ENCODE measurements around the gene LYRM1. TPM values are rescaled to one million over a fixed set of nuclear protein-coding genes. Genes with fewer than 3 reads are reported as not detected.

The LYRM1 gene
- total RNA-seq, 2 experiments from 2014 or later: 13.3 to 14.0 TPM

GRCh38 chr16:20956319-20956718 is 55.7 kb downstream of the LYRM1 start:
- ChIA-PET POLR2A (no interaction called here), CTCF (no interaction called here)
- Mint-ChIP-seq H3K27ac (no peak overlapping the region), H3K4me3 (no peak overlapping the region), H3K36me3 (ENCODE audit: low read depth) (no peaks in the 10 kb centered on the region), H3K27me3 (no peaks in the 10 kb centered on the region), H3K4me1 (ENCODE audit: low read depth) (no peaks in the 10 kb centered on the region), H3K9me3 (no peaks in the 10 kb centered on the region)
- DNase-seq (no peak), ATAC-seq (ENCODE audit: poor library complexity) (no peak)
- no peak overlapping the region for H3K4me3 ChIP-seq (ENCODE audit: low read length)
- H3K4me1 ChIP-seq (ENCODE audit: insufficient read depth, low read length): no peaks in the 10 kb centered on the region
- intact Hi-C loops (cut with DNase I, micrococcal nuclease): no loop called here
- no peak overlapping the region for H3K27ac ChIP-seq (ENCODE audit: low read depth in 1 of 2, low read length in 2 of 2)
- TF ChIP-seq CTCF (IDR thresholded peaks at IDR 0.05): no peak
- no peaks in the 10 kb centered on the region for H3K9me3 ChIP-seq (ENCODE audit: control insufficient read depth in 1 of 2, insufficient read depth in 1 of 2, low read length in 2 of 2)
- H3K27me3 ChIP-seq (ENCODE audit: control insufficient read depth in 1 of 2, insufficient read depth in 2 of 2, low read length in 2 of 2): no peaks in the 10 kb centered on the region
- H3K36me3 ChIP-seq (ENCODE audit: insufficient read depth, low read length): no peaks in the 10 kb centered on the region

- Histone ChIP-seq H3K36me3 (ENCODE audit: insufficient read depth, low read length) (no peaks in the 10 kb centered on the region), H3K27me3 (ENCODE audit: control insufficient read depth in 1 of 2, insufficient read depth in 2 of 2, low read length in 2 of 2) (no peaks in the 10 kb centered on the region), H3K4me3 (ENCODE audit: low read length) (no peak overlapping the region), H3K4me1 (ENCODE audit: insufficient read depth, low read length) (no peaks in the 10 kb centered on the region), H3K27ac (ENCODE audit: low read depth in 1 of 2, low read length in 2 of 2) (no peak overlapping the region), H3K9me3 (ENCODE audit: control insufficient read depth in 1 of 2, insufficient read depth in 1 of 2, low read length in 2 of 2) (no peaks in the 10 kb centered on the region)
- Mint-ChIP-seq H3K27ac (no peak overlapping the region), H3K27me3 (no peaks in the 10 kb centered on the region), H3K4me1 (ENCODE audit: low read depth) (no peaks in the 10 kb centered on the region), H3K36me3 (ENCODE audit: low read depth) (no peaks in the 10 kb centered on the region), H3K9me3 (no peaks in the 10 kb centered on the region), H3K4me3 (no peak overlapping the region)
- intact Hi-C loops (cut with DNase I, micrococcal nuclease): no loop called here
- no peak for TF ChIP-seq CTCF (IDR thresholded peaks at IDR 0.05)
- ChIA-PET POLR2A (no interaction called here), CTCF (no interaction called here)
- no peak for DNase-seq
- no peak for ATAC-seq (ENCODE audit: poor library complexity)
Measured at GRCh38 chr16:20957153-20957552, 56.6 kb downstream of the LYRM1 start.

- POLR2A ChIA-PET: no interaction called here
- Mint-ChIP-seq H3K27ac (no peak overlapping the region), H3K4me1 (ENCODE audit: low read depth) (no peaks in the 10 kb centered on the region), H3K4me3 (no peak overlapping the region), H3K9me3 (no peaks in the 10 kb centered on the region), H3K36me3 (ENCODE audit: low read depth) (no peaks in the 10 kb centered on the region), H3K27me3 (no peaks in the 10 kb centered on the region)
- ATAC-seq (ENCODE audit: poor library complexity): no peak
- H3K9me3 ChIP-seq (ENCODE audit: control insufficient read depth in 1 of 2, insufficient read depth in 1 of 2, low read length in 2 of 2): no peaks in the 10 kb centered on the region
- H3K27ac ChIP-seq (ENCODE audit: low read depth in 1 of 2, low read length in 2 of 2): no peak overlapping the region
- no peaks in the 10 kb centered on the region for H3K27me3 ChIP-seq (ENCODE audit: control insufficient read depth in 1 of 2, insufficient read depth in 2 of 2, low read length in 2 of 2)
- no peaks in the 10 kb centered on the region for H3K4me1 ChIP-seq (ENCODE audit: insufficient read depth, low read length)
- CTCF ChIA-PET: interaction anchor here (0.6 kb wide), 1 partner anchor 1717 kb away, joined by 3 read pairs; no protein-coding TSS in a partner anchor
- intact Hi-C loops (cut with DNase I, micrococcal nuclease): no loop called here
- no peak overlapping the region for H3K4me3 ChIP-seq (ENCODE audit: low read length)
- H3K36me3 ChIP-seq (ENCODE audit: insufficient read depth, low read length): no peaks in the 10 kb centered on the region
- no peak for TF ChIP-seq CTCF (IDR thresholded peaks at IDR 0.05)
- DNase-seq: no peak
Measured at GRCh38 chr16:20960899-20961298, 60.3 kb downstream of the LYRM1 start.

Measured in CD4-positive, alpha-beta T cell (primary cell).